ENCODE results near the gene SHISAL1.
"Not testable (repeated sequence)": the region's sequence is repeated elsewhere in the genome, so short reads cannot be mapped to it uniquely, and the experiment has no call there.

The SHISAL1 gene

GRCh38 chr22:44256556-44257485 is 55.9 kb downstream of the SHISAL1 start:
- no peak for DNase-seq

GRCh38 chr22:44256085-44256484 is 56.7 kb downstream of the SHISAL1 start:
- no peak for DNase-seq

- no peak for DNase-seq
Observed at GRCh38 chr22:44254811-44255210, 57.9 kb downstream of the SHISAL1 start.

- no peak for DNase-seq
Observed at GRCh38 chr22:44249376-44250147, 63.2 kb downstream of the SHISAL1 start.

- no peak for DNase-seq
Observed at GRCh38 chr22:44248926-44249325, 63.8 kb downstream of the SHISAL1 start.

- no peak for DNase-seq
Observed at GRCh38 chr22:44247923-44248892, 64.5 kb downstream of the SHISAL1 start.

- DNase-seq: no peak
Observed at GRCh38 chr22:44247346-44247745, 65.4 kb downstream of the SHISAL1 start.

GRCh38 chr22:44246615-44247326 is 66.0 kb downstream of the SHISAL1 start:
- no peak for DNase-seq

GRCh38 chr22:44245867-44246266 is 66.9 kb downstream of the SHISAL1 start:
- no peak for DNase-seq

- DNase-seq: no peak
Observed at GRCh38 chr22:44245438-44245837, 67.3 kb downstream of the SHISAL1 start.

GRCh38 chr22:44244265-44244822 is 68.4 kb downstream of the SHISAL1 start:
- no peak for DNase-seq

- DNase-seq: no peak
Observed at GRCh38 chr22:44243761-44244160, 69.0 kb downstream of the SHISAL1 start.

GRCh38 chr22:44242946-44243724 is 69.6 kb downstream of the SHISAL1 start:
- DNase-seq: no peak

GRCh38 chr22:44241121-44241520 is 71.6 kb downstream of the SHISAL1 start:
- not testable (repeated sequence) for DNase-seq

- no peak for DNase-seq
Observed at GRCh38 chr22:44237290-44237689, 75.5 kb downstream of the SHISAL1 start.

GRCh38 chr22:44234372-44234771 is 78.4 kb downstream of the SHISAL1 start:
- not testable (repeated sequence) for DNase-seq

- DNase-seq: no peak
Observed at GRCh38 chr22:44231233-44231632, 81.5 kb downstream of the SHISAL1 start.

GRCh38 chr22:44229809-44230208 is 82.9 kb downstream of the SHISAL1 start:
- no peak for DNase-seq

GRCh38 chr22:44229331-44229730 is 83.4 kb downstream of the SHISAL1 start:
- no peak for DNase-seq

GRCh38 chr22:44225812-44226211 is 86.9 kb downstream of the SHISAL1 start:
- DNase-seq: no peak
